ENCODE results near the gene MRPS21. TPM values are rescaled to one million over a fixed set of nuclear protein-coding genes. Genes with fewer than 3 reads are reported as not detected.
A peak's percentile ranks its signal among the peaks of the same experiment; 100 is the strongest.

The MRPS21 gene
- total and polyA plus RNA-seq, 4 donors = 15.0 to 56.5 (median 22.9) TPM

GRCh38 chr1:150269451-150269850 lies 24.2 kb upstream of the MRPS21 start:
- H3K9me3 ChIP-seq (ENCODE audit: control insufficient read depth in 4 of 4, low read length in 3 of 4) = no peaks in the 10 kb centered on the region
- H3K36me3 ChIP-seq (ENCODE audit: control insufficient read depth in 4 of 4, insufficient read depth in 3 of 4, low read depth in 1 of 4, low read length in 3 of 4) = peaks cover 5 to 23% (median 21%) of the 10 kb centered on the region in 4 donors
- H3K27me3 ChIP-seq (ENCODE audit: control insufficient read depth in 4 of 4, insufficient read depth in 4 of 4, low read length in 3 of 4) = no peaks in the 10 kb centered on the region
- no peak for DNase-seq (ENCODE audit: low spot score)
- H3K27ac ChIP-seq (ENCODE audit: low read depth in 1 of 2, low read length in 2 of 2) = peak overlapping the region; percentile 71 to 91
- H3K9ac ChIP-seq (ENCODE audit: low read depth in 1 of 2, low read length in 2 of 2) = peak overlapping the region in 1 of 2 donors; percentile 91
- peak overlapping the region; percentile 43 to 99 (median 89) for H3K4me3 ChIP-seq (ENCODE audit: low read depth in 1 of 3, low read length in 3 of 3)
- WGBS = 38% methylated on average over 10 of the region's 10 CpGs
- H3K4me1 ChIP-seq (ENCODE audit: control insufficient read depth in 4 of 4, insufficient read depth in 4 of 4, low read length in 3 of 4) = peaks cover 0 to 22% (median 19%) of the 10 kb centered on the region in 4 donors
- TF ChIP-seq REST (IDR thresholded peaks at IDR 0.05) (no peak), GABPA (IDR thresholded peaks at IDR 0.05 in 1 of 2, conservative IDR thresholded peaks at IDR 0.05 in 1 of 2) (no peak), MAX (IDR thresholded peaks at IDR 0.05) (no peak), HNF4A (conservative IDR thresholded peaks at IDR 0.05) (no peak), RXRA (IDR thresholded peaks at IDR 0.05) (no peak), FOXA1 (IDR thresholded peaks at IDR 0.05) (no peak)

GRCh38 chr1:150271291-150271959 lies 22.2 kb upstream of the MRPS21 start:
- Histone ChIP-seq H3K36me3 (ENCODE audit: control insufficient read depth in 4 of 4, insufficient read depth in 3 of 4, low read depth in 1 of 4, low read length in 3 of 4) (peaks cover 1 to 8% (median 5%) of the 10 kb centered on the region in 4 donors), H3K4me3 (ENCODE audit: low read depth in 1 of 3, low read length in 3 of 3) (no peak overlapping the region), H3K27ac (ENCODE audit: low read depth in 1 of 2, low read length in 2 of 2) (no peak overlapping the region), H3K9ac (ENCODE audit: low read depth in 1 of 2, low read length in 2 of 2) (no peak overlapping the region), H3K27me3 (ENCODE audit: control insufficient read depth in 4 of 4, insufficient read depth in 4 of 4, low read length in 3 of 4) (no peaks in the 10 kb centered on the region), H3K4me1 (ENCODE audit: control insufficient read depth in 4 of 4, insufficient read depth in 4 of 4, low read length in 3 of 4) (peaks cover 0 to 22% (median 19%) of the 10 kb centered on the region in 4 donors), H3K9me3 (ENCODE audit: control insufficient read depth in 4 of 4, low read length in 3 of 4) (no peaks in the 10 kb centered on the region)
- 96% methylated on average over 7 of the region's 7 CpGs for WGBS
- TF ChIP-seq JUND (IDR thresholded peaks at IDR 0.05) = no peak
- TF ChIP-seq, protein P1, sequence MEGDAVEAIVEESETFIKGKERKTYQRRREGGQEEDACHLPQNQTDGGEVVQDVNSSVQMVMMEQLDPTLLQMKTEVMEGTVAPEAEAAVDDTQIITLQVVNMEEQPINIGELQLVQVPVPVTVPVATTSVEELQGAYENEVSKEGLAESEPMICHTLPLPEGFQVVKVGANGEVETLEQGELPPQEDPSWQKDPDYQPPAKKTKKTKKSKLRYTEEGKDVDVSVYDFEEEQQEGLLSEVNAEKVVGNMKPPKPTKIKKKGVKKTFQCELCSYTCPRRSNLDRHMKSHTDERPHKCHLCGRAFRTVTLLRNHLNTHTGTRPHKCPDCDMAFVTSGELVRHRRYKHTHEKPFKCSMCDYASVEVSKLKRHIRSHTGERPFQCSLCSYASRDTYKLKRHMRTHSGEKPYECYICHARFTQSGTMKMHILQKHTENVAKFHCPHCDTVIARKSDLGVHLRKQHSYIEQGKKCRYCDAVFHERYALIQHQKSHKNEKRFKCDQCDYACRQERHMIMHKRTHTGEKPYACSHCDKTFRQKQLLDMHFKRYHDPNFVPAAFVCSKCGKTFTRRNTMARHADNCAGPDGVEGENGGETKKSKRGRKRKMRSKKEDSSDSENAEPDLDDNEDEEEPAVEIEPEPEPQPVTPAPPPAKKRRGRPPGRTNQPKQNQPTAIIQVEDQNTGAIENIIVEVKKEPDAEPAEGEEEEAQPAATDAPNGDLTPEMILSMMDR (IDR thresholded peaks at IDR 0.05; ENCODE audit: low read depth, low read length, missing input control) = no peak
- no peak for TF ChIP-seq HNF4G (IDR thresholded peaks at IDR 0.05)
- TF ChIP-seq RXRA (IDR thresholded peaks at IDR 0.05) = no peak
- no peak for TF ChIP-seq HNF4A (conservative IDR thresholded peaks at IDR 0.05)
- TF ChIP-seq RAD21 (IDR thresholded peaks at IDR 0.05) = no peak
- no peak for TF ChIP-seq TAF1 (conservative IDR thresholded peaks at IDR 0.05)
- TF ChIP-seq ZBTB33 (IDR thresholded peaks at IDR 0.05) = no peak
- TF ChIP-seq REST (IDR thresholded peaks at IDR 0.05) = no peak
- no peak for TF ChIP-seq YY1 (IDR thresholded peaks at IDR 0.05)
- no peak for TF ChIP-seq MAX (IDR thresholded peaks at IDR 0.05)
- no peak for TF ChIP-seq NR2F2 (IDR thresholded peaks at IDR 0.05)
- no peak for DNase-seq (ENCODE audit: low spot score)
